ENCODE measurements around the gene ITFG1. TPM values are rescaled to one million over a fixed set of nuclear protein-coding genes. Genes with fewer than 3 reads are reported as not detected.

The ITFG1 gene
- total and polyA plus RNA-seq, 2 of the 13 experiments (the other 11 are each of a cell fraction or from before 2014, with no cell fraction given), result 74.5 to 150 TPM

GRCh38 chr16:47460711-47461597 is at the start of gene ITFG1, which contains the start of gene PHKB (continued):
- TF ChIP-seq ZNF512 (CRISPR knock-in tag; IDR thresholded peaks at IDR 0.05), result 0 out of 2 replicates have a peak, but pooled peaks have one; percentile 41
- TF ChIP-seq TGIF2 (CRISPR knock-in tag; IDR thresholded peaks at IDR 0.05), result peak; percentile 91; the same call in 1 of the 2 replicates
- TF ChIP-seq NFAT5 (CRISPR knock-in tag; IDR thresholded peaks at IDR 0.05), result no peak; the same call in 1 of the 2 replicates
- peak; percentile 92 for TF ChIP-seq ZNF343 (CRISPR knock-in tag; IDR thresholded peaks at IDR 0.05)
- TF ChIP-seq CBX5 (CRISPR knock-in tag; IDR thresholded peaks at IDR 0.05; ENCODE audit: borderline replicate concordance), result no peak; the same call in 1 of the 2 replicates
- TF ChIP-seq FOXA3 (CRISPR knock-in tag; IDR thresholded peaks at IDR 0.05), result peak; percentile 36; the same call in 1 of the 2 replicates
- TF ChIP-seq HES4 (CRISPR knock-in tag; IDR thresholded peaks at IDR 0.05; ENCODE audit: borderline replicate concordance), result peak; percentile 69
- TF ChIP-seq FOXO4 (CRISPR knock-in tag; conservative IDR thresholded peaks at IDR 0.05), result 0 out of 2 replicates have a peak, but pooled peaks have one; percentile 86
- TF ChIP-seq AKAP8 (CRISPR knock-in tag; IDR thresholded peaks at IDR 0.05), result no peak
- TF ChIP-seq NFKBIZ (CRISPR knock-in tag; IDR thresholded peaks at IDR 0.05), result peak; percentile 63; the same call in 1 of the 2 replicates
- no peak; the same call in 1 of the 2 replicates for TF ChIP-seq ZNF549 (CRISPR knock-in tag; IDR thresholded peaks at IDR 0.05)
- TF ChIP-seq REXO4 (CRISPR knock-in tag; IDR thresholded peaks at IDR 0.05; ENCODE audit: borderline replicate concordance), result no peak
- no peak for TF ChIP-seq HOXA7 (CRISPR knock-in tag; IDR thresholded peaks at IDR 0.05)
- TF ChIP-seq NFATC3 (CRISPR knock-in tag; IDR thresholded peaks at IDR 0.05), result no peak
- TF ChIP-seq ZNF317 (CRISPR knock-in tag; IDR thresholded peaks at IDR 0.05), result no peak
- TF ChIP-seq ZNF430 (CRISPR knock-in tag; IDR thresholded peaks at IDR 0.05), result peak; percentile 82; the same call in 1 of the 2 replicates
- no peak for TF ChIP-seq ZNF296 (CRISPR knock-in tag; conservative IDR thresholded peaks at IDR 0.05)
- TF ChIP-seq GATAD2A (CRISPR knock-in tag; IDR thresholded peaks at IDR 0.05), result 0 out of 2 replicates have a peak, but pooled peaks have one; percentile 10
- peak; percentile 95 for TF ChIP-seq SAP130 (CRISPR knock-in tag; IDR thresholded peaks at IDR 0.05; ENCODE audit: low read depth)
- no peak for TF ChIP-seq CENPT (CRISPR knock-in tag; IDR thresholded peaks at IDR 0.05; ENCODE audit: low read depth)
- peak; percentile 15; the same call in 1 of the 2 replicates for TF ChIP-seq MAX (IDR thresholded peaks at IDR 0.05)
- no peak for TF ChIP-seq ZC3H4 (CRISPR knock-in tag; IDR thresholded peaks at IDR 0.05; ENCODE audit: borderline replicate concordance)

All from HepG2 (cell line).